BJ (cell line): ENCODE data around the gene RBM38. TPM values are rescaled to one million over a fixed set of nuclear protein-coding genes. Genes with fewer than 3 reads are reported as not detected.

Source experiments
- CTCF ChIA-PET: fragments of 350-600 bp; formaldehyde crosslinking; extraction: SDS; loops from one replicate; lab custom pipeline; 2021; ENCODE audit warnings: antibody characterized with exemption, inconsistent platforms; lab: Yijun Ruan, JAX
- POLR2A ChIA-PET: fragments of 300-600 bp; sonication (Branson Sonifier 250); formaldehyde crosslinking; extraction: SDS; loops from one replicate; lab custom pipeline; 2021; ENCODE audit warnings: antibody characterized with exemption; lab: Charles Lee
- DNase-seq: peaks from one replicate; pipeline ENCODE4 v3.0.0-alpha.2; 2011; ENCODE audit warnings: low read depth
- H3K27me3 ChIP-seq: 2 replicates; pipeline ENCODE4 v1.6.0; 2011; ENCODE audit warnings: low read length; ENCODE audit not compliant: control insufficient read depth, insufficient read depth
- H3K36me3 ChIP-seq: 2 replicates; pipeline ENCODE4 v1.5.1; 2011; ENCODE audit warnings: low read length; ENCODE audit not compliant: control insufficient read depth, insufficient read depth
- H3K4me3 ChIP-seq: 2 replicates; pipeline ENCODE4 v1.5.1; 2011; ENCODE audit warnings: low read depth, mild to moderate bottlenecking, control low read depth, low read length
- CTCF ChIP-seq: IDR thresholded peaks from 2 replicates; pipeline ENCODE4 v1.5.1; 2011; ENCODE audit warnings: low read depth, mild to moderate bottlenecking, control low read depth, inconsistent platforms, low read length, moderate library complexity; ENCODE audit not compliant: insufficient read depth
- polyA plus RNA-seq: library from polyadenylated mRNA; depleted of rRNA; stranded (reverse); fragments of >200 nt; gene quantifications from 2 replicates; pipeline ENCODE4 v1.2.3, GENCODE V29; 2011

RBM38 gene
- polyA plus RNA-seq, 1 experiment = 5.2 TPM

DNA sequence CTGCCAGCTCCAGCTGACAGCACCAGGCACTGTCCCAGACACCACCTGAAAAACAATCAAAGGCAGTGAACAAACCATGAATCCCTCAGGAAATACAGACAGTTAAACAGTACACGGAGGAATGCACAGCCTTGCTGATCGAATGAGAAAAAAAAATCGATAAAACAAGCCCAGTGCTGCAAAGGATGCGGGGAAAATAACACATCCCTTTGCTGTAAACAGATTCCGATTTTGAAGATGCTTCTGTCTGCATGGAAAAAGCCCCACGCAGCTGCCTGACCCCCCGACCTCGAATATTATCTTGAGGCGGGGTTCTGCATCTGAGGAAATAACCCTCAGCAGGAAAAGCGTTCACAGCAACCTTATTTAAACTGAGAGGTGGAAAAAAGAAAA lies 43.9 kb downstream of the RBM38 start:
- H3K36me3 ChIP-seq = no peaks in the 10 kb centered on the region
- CTCF ChIA-PET = interaction anchor here (0.9 kb wide), 2 partner anchors 9 to 53 kb away, joined by 3 read pairs; no protein-coding TSS in a partner anchor
- POLR2A ChIA-PET = no interaction called here
- TF ChIP-seq CTCF = no peak
- no peak overlapping the region for H3K4me3 ChIP-seq
- peaks cover 3% of the 10 kb centered on the region; the same call in 1 of the 2 replicates for H3K27me3 ChIP-seq
- DNase-seq = no peak

GRCh38 chr20:57435498-57436222 lies 44.5 kb downstream of the RBM38 start:
- Histone ChIP-seq H3K36me3 (no peaks in the 10 kb centered on the region), H3K27me3 (peaks cover 3% of the 10 kb centered on the region; the same call in 1 of the 2 replicates), H3K4me3 (no peak overlapping the region)
- no peak for DNase-seq
- POLR2A ChIA-PET = no interaction called here
- no peak for TF ChIP-seq CTCF
- CTCF ChIA-PET = interaction anchor here (0.9 kb wide), 2 partner anchors 9 to 54 kb away, joined by 3 read pairs; no protein-coding TSS in a partner anchor

GRCh38 chr20:57436223-57436545 lies 45.0 kb downstream of the RBM38 start:
- CTCF ChIA-PET = no interaction called here
- TF ChIP-seq CTCF = no peak
- POLR2A ChIA-PET = no interaction called here
- Histone ChIP-seq H3K36me3 (no peaks in the 10 kb centered on the region), H3K4me3 (no peak overlapping the region), H3K27me3 (peaks cover 3% of the 10 kb centered on the region; the same call in 1 of the 2 replicates)
- no peak for DNase-seq

- H3K4me3 ChIP-seq = no peak overlapping the region
- ChIA-PET POLR2A (no interaction called here), CTCF (no interaction called here)
- DNase-seq = no peak
- H3K36me3 ChIP-seq = no peaks in the 10 kb centered on the region
- H3K27me3 ChIP-seq = peaks cover 3% of the 10 kb centered on the region; the same call in 1 of the 2 replicates
- no peak for TF ChIP-seq CTCF
Measured at GRCh38 chr20:57437267-57437666, 46.1 kb downstream of the RBM38 start.

DNA sequence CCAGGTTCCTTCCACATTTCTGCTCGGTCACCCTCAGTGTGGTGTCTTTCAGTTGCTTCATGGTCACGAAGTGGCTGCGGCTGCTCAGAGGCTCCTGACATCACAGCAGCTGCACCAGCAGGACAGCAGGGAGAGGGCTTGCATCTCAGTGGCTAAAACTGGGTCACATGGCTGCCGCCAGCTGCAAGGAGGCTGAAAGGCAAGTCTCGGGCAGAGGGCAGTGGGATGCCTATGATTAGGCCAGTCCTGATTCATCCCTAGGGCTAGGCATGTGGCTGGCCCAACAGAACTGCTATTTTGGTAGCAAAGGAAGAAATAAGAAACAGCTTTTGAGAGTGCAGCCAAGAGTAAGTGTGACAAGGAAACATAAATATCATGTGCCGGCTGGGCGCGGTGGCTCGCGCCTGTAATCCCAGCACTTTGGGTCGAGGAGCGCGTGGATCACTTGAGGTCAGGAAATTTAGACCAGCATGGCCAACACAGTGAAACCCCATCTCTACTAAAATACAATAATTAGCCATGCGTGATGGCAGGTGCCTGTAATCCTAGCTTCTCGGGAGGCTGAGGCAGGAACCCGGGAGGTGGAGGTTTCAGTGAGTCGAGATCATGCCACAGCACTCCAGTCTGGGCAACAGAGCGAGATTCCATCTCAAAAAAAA lies 46.6 kb downstream of the RBM38 start:
- Histone ChIP-seq H3K27me3 (peaks cover 3% of the 10 kb centered on the region; the same call in 1 of the 2 replicates), H3K36me3 (no peaks in the 10 kb centered on the region), H3K4me3 (no peak overlapping the region)
- POLR2A ChIA-PET = no interaction called here
- no peak for DNase-seq
- no peak for TF ChIP-seq CTCF
- CTCF ChIA-PET = no interaction called here
